HCT116 (cell line): ENCODE results near the gene WDR4. TPM values are rescaled to one million over a fixed set of nuclear protein-coding genes. Genes with fewer than 3 reads are reported as not detected.

Experiments used
- ATAC-seq: fragments of 200-7000 bp; cut with Tn5 transposase; 2 replicates; pipeline ENCODE4 v1.9.1; 2020; ENCODE audit warnings: mild to moderate bottlenecking, moderate library complexity
- BruUV-seq: library from RNA; stranded (reverse); fragments of 400-500 nt; replicated peaks from 2 replicates; lab custom pipeline; 2021; lab: Mats Ljungman, UMichigan
- CTCF ChIA-PET: fragments of 300-600 bp; sonication (Branson Sonifier 250); formaldehyde crosslinking; loops from one replicate; lab custom pipeline; 2021; ENCODE audit warnings: antibody characterized with exemption; lab: Charles Lee
- POLR2A ChIA-PET: fragments of 300-600, 350-600 bp; sonication (Branson Sonifier 250); formaldehyde crosslinking; loops from one replicate; lab custom pipeline; 2021; ENCODE audit warnings: antibody characterized with exemption; lab: Charles Lee
- RAD21 ChIA-PET, 2 experiments: fragments of 300-600 bp; sonication (Branson Sonifier 250); formaldehyde crosslinking; loops; one replicate each; lab custom pipeline; 2023; ENCODE audit warnings: low total read pairs in 2 of 2; ENCODE audit not compliant: uncharacterized antibody in 2 of 2, unreplicated experiment in 2 of 2, low non-redundant PET in 1 of 2; lab: Charles Lee
- DNase-seq: peaks from one replicate; pipeline ENCODE4 v3.0.0-alpha.2; 2010; ENCODE audit warnings: low read depth, low spot score
- H2AFZ ChIP-seq: fragments of 200-600 bp; shearing (Covaris generic), sonication (generic); 2 replicates; pipeline ENCODE4 v1.6.1; 2017; ENCODE audit warnings: low read depth, mixed run types, mixed read lengths, antibody characterized with exemption, low read length; ENCODE audit not compliant: poor library complexity, severe bottlenecking
- H3K27ac ChIP-seq: 2 replicates; pipeline ENCODE4 v1.5.1; 2012; ENCODE audit warnings: low read depth, low read length
- H3K27me3 ChIP-seq: fragments of 200-600 bp; sonication (generic); 2 replicates; pipeline ENCODE4 v1.6.1; 2016; ENCODE audit warnings: mixed run types, low read length, mixed read lengths; ENCODE audit not compliant: insufficient read depth
- H3K36me3 ChIP-seq, 2 experiments: fragments of 200-500 bp in 1 of 2; fragments of 200-600 bp in 1 of 2; sonication (Bioruptor generic) in 1 of 2; sonication (generic) in 1 of 2; 2 replicates each; pipeline versions ENCODE4 v1.5.1 to v1.6.1; 2014 to 2016; ENCODE audit warnings: low read length in 2 of 2, inconsistent platforms in 1 of 2, mixed read lengths in 1 of 2, mixed run types in 1 of 2; ENCODE audit not compliant: insufficient read depth in 2 of 2, control insufficient read depth in 1 of 2
- H3K4me1 ChIP-seq, 2 experiments: fragments of 200-600 bp in 1 of 2; sonication (generic) in 1 of 2; 2 replicates each; pipeline versions ENCODE4 v1.5.1 to v1.6.1; 2012 to 2017; ENCODE audit warnings: low read length in 2 of 2, inconsistent platforms in 1 of 2, mild to moderate bottlenecking in 1 of 2, mixed read lengths in 1 of 2, mixed run types in 1 of 2, moderate library complexity in 1 of 2; ENCODE audit not compliant: insufficient read depth in 2 of 2, control insufficient read depth in 1 of 2
- H3K4me2 ChIP-seq: fragments of 200-600 bp; sonication (generic); 2 replicates; pipeline ENCODE4 v1.6.1; 2017; ENCODE audit warnings: mixed run types, low read length, mixed read lengths
- H3K4me3 ChIP-seq, 2 experiments: fragments of 200-600 bp in 1 of 2; sonication (generic) in 1 of 2; replicated peaks in 1 of 2; 2 replicates each; pipeline ENCODE4 v1.5.1; 2011 to 2016; ENCODE audit warnings: low read length in 2 of 2, control low read depth in 1 of 2, low read depth in 1 of 2, mild to moderate bottlenecking in 1 of 2, mixed read lengths in 1 of 2, mixed run types in 1 of 2
- H3K79me2 ChIP-seq: fragments of 200-600 bp; sonication (generic); 2 replicates; pipeline ENCODE4 v1.6.1; 2017; ENCODE audit warnings: mild to moderate bottlenecking, mixed run types, low read length, moderate library complexity, mixed read lengths; ENCODE audit not compliant: insufficient read depth
- H3K9ac ChIP-seq: fragments of 200-600 bp; sonication (generic); 2 replicates; pipeline ENCODE4 v1.6.1; 2016; ENCODE audit warnings: low read length, mixed read lengths
- H3K9me2 ChIP-seq: fragments of 200-600 bp; sonication (generic), shearing (Covaris generic); 2 replicates; pipeline ENCODE4 v1.6.1; 2017; ENCODE audit warnings: mixed run types, mild to moderate bottlenecking, moderate library complexity; ENCODE audit not compliant: insufficient read depth
- H3K9me3 ChIP-seq, 2 experiments: fragments of 200-500 bp in 1 of 2; fragments of 200-600 bp in 1 of 2; sonication (Bioruptor generic) in 1 of 2; sonication (generic) in 1 of 2; 2 replicates each; pipeline ENCODE4 v1.6.1; 2014 to 2017; ENCODE audit warnings: low read length in 2 of 2, mixed read lengths in 2 of 2, inconsistent platforms in 1 of 2, low read depth in 1 of 2, mild to moderate bottlenecking in 1 of 2, mixed run types in 1 of 2, moderate library complexity in 1 of 2; ENCODE audit not compliant: control insufficient read depth in 1 of 2, insufficient read depth in 1 of 2
- H4K20me1 ChIP-seq: fragments of 200-600 bp; sonication (generic), shearing (Covaris generic); 2 replicates; pipeline ENCODE4 v1.6.1; 2017; ENCODE audit warnings: mixed run types, mild to moderate bottlenecking, moderate library complexity; ENCODE audit not compliant: insufficient read depth
- EGR1 ChIP-seq: IDR thresholded peaks from 2 replicates; pipeline ENCODE4 v1.6.1; 2012; ENCODE audit warnings: low read depth
- EZH2phosphoT487 ChIP-seq: fragments of 200-600 bp; IDR thresholded peaks from 2 replicates; pipeline ENCODE4 v1.6.1; 2018; ENCODE audit warnings: antibody characterized with exemption, borderline replicate concordance
- POLR2A ChIP-seq: IDR thresholded peaks from 2 replicates; pipeline ENCODE4 v1.7.0; 2011; ENCODE audit warnings: borderline replicate concordance; ENCODE audit not compliant: insufficient read depth, insufficient read length; ENCODE audit errors: extremely low read depth
- POLR2AphosphoS5 ChIP-seq: IDR thresholded peaks from 2 replicates; pipeline ENCODE4 v1.6.1; 2011; ENCODE audit warnings: mild to moderate bottlenecking, low read depth, low read length, moderate library complexity
- RAD21 ChIP-seq: IDR thresholded peaks from 2 replicates; pipeline ENCODE4 v1.6.1; 2012; ENCODE audit warnings: low read depth, mild to moderate bottlenecking
- intact Hi-C: fragments of 100-400 bp; cut with micrococcal nuclease; formaldehyde crosslinking; loops from 2 replicates; pipeline ENCODE4 v1.10.0; 2022
- total RNA-seq: library from RNA; stranded (reverse); gene quantifications from one replicate; pipeline ENCODE4 v1.2.1, GENCODE V29; 2021; ENCODE audit not compliant: unreplicated experiment
- TF ChIP-seq, protein P1 (sequence below), 3 experiments: fragments of 200-600 bp in 1 of 3; sonication (generic) in 1 of 3; IDR thresholded peaks in 2 of 3; conservative IDR thresholded peaks in 1 of 3; 2 replicates each; pipeline ENCODE4 v1.5.1; 2012 to 2017; ENCODE audit warnings: low read depth in 2 of 3, low read length in 2 of 3, antibody characterized with exemption in 1 of 3, borderline replicate concordance in 1 of 3, control low read depth in 1 of 3, mild to moderate bottlenecking in 1 of 3, mixed read lengths in 1 of 3, mixed run types in 1 of 3, moderate library complexity in 1 of 3; ENCODE audit not compliant: insufficient read depth in 1 of 3
- TF ChIP-seq, protein P2 (sequence below): IDR thresholded peaks from 2 replicates; pipeline ENCODE4 v1.6.1; 2012

WDR4 gene
- total RNA-seq, 1 experiment from 2014 or later, result 34.8 TPM

DNA sequence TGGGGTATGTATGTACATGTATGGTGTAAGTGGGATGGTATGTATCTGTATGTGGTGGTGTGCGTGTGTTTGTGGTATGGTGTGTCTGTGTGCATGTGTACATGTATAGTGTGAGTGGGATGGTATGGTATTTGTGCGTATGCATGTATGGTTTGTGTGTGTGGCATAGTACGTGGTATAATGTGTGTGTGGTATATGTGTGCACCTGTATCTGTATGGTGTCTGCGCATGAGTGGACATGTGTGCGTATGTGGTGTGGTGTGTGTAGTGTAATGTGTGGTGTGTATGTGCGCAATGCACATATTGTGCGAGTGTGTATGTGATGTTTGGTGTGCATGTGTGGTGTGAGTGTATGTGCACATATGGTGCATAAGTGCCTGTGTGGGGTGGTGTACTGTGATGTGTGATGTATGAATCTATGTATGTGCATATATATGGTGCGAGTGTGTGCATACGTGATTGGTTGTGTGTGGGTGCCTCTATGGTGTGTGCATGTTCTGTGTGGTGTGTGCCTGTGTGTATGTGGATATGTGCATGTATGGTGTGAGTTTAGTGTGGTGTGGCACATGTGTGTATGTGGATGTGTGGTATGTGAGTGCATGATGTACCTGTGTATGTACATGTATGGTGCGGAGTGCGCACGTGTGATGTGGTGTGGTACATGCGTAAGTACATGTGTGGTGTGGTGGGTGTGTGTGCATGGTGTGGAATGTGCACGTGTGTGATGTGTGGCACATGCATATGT is 38.8 kb downstream of the WDR4 start:
- DNase-seq (no peak), ATAC-seq (no peak)
- Histone ChIP-seq H3K79me2 (peaks cover 32% of the 10 kb centered on the region), H2AFZ (no peak overlapping the region), H3K9me2 (no peaks in the 10 kb centered on the region), H3K4me3 (no peak overlapping the region), H4K20me1 (peaks cover 7% of the 10 kb centered on the region; the same call in 1 of the 2 replicates), H3K4me1 (no peaks in the 10 kb centered on the region), H3K27me3 (no peaks in the 10 kb centered on the region), H3K36me3 (peaks cover 30 to 57% of the 10 kb centered on the region in 2 experiments), H3K9ac (no peak overlapping the region), H3K27ac (no peak overlapping the region), H3K4me2 (no peak overlapping the region), H3K9me3 (no peaks in the 10 kb centered on the region)
- intact Hi-C loops, result no loop called here
- RAD21 ChIA-PET, result no interaction called here
- no TSS peak for BruUV-seq
- TF ChIP-seq EZH2phosphoT487 (no peak), POLR2A (no peak), POLR2AphosphoS5 (no peak), EGR1 (no peak), RAD21 (no peak)
- TF ChIP-seq, protein P1, sequence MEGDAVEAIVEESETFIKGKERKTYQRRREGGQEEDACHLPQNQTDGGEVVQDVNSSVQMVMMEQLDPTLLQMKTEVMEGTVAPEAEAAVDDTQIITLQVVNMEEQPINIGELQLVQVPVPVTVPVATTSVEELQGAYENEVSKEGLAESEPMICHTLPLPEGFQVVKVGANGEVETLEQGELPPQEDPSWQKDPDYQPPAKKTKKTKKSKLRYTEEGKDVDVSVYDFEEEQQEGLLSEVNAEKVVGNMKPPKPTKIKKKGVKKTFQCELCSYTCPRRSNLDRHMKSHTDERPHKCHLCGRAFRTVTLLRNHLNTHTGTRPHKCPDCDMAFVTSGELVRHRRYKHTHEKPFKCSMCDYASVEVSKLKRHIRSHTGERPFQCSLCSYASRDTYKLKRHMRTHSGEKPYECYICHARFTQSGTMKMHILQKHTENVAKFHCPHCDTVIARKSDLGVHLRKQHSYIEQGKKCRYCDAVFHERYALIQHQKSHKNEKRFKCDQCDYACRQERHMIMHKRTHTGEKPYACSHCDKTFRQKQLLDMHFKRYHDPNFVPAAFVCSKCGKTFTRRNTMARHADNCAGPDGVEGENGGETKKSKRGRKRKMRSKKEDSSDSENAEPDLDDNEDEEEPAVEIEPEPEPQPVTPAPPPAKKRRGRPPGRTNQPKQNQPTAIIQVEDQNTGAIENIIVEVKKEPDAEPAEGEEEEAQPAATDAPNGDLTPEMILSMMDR (IDR thresholded peaks at IDR 0.05 in 2 of 3, conservative IDR thresholded peaks at IDR 0.05 in 1 of 3; ENCODE audit: borderline replicate concordance in 1 of 3, insufficient read depth in 1 of 3, low read depth in 2 of 3, low read length in 2 of 3), result no peak
- TF ChIP-seq, protein P2, sequence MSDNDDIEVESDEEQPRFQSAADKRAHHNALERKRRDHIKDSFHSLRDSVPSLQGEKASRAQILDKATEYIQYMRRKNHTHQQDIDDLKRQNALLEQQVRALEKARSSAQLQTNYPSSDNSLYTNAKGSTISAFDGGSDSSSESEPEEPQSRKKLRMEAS, result no peak
- CTCF ChIA-PET, result no interaction called here
- POLR2A ChIA-PET, result no interaction called here
